Measurements from ENCODE around the gene SNAPIN. TPM values are rescaled to one million over a fixed set of nuclear protein-coding genes. Genes with fewer than 3 reads are reported as not detected.

SNAPIN gene
- total RNA-seq, 1 donor from 2014 or later, result 61.0 TPM

GRCh38 chr1:153611356-153611755, 47.1 kb upstream of the SNAPIN start:
- DNase-seq (ENCODE audit: low read depth), result no peak
- no peaks in the 10 kb centered on the region for H3K27me3 ChIP-seq (ENCODE audit: control insufficient read depth, insufficient read depth, low read length)
- no peak for TF ChIP-seq CTCF (IDR thresholded peaks at IDR 0.05; ENCODE audit: insufficient read depth, low read length, poor library complexity, severe bottlenecking)
- H3K36me3 ChIP-seq (ENCODE audit: control insufficient read depth, insufficient read depth, low read length), result peaks cover 3% of the 10 kb centered on the region
- H3K4me3 ChIP-seq (ENCODE audit: low read depth, low read length), result peak overlapping the region; percentile 87

- Histone ChIP-seq H3K36me3 (ENCODE audit: control insufficient read depth, insufficient read depth, low read length) (peaks cover 1% of the 10 kb centered on the region), H3K27me3 (ENCODE audit: control insufficient read depth, insufficient read depth, low read length) (no peaks in the 10 kb centered on the region), H3K4me3 (ENCODE audit: low read depth, low read length) (peak overlapping the region; percentile 87)
- no peak for TF ChIP-seq CTCF (IDR thresholded peaks at IDR 0.05; ENCODE audit: insufficient read depth, low read length, poor library complexity, severe bottlenecking)
- DNase-seq (ENCODE audit: low read depth), result no peak
Observed at GRCh38 chr1:153612111-153612754, 46.3 kb upstream of the SNAPIN start.

- no peaks in the 10 kb centered on the region for H3K27me3 ChIP-seq (ENCODE audit: control insufficient read depth, insufficient read depth, low read length)
- H3K4me3 ChIP-seq (ENCODE audit: low read depth, low read length), result peak within 1 kb of the TSS; percentile 87
- DNase-seq (ENCODE audit: low read depth), result no peak
- TF ChIP-seq CTCF (IDR thresholded peaks at IDR 0.05; ENCODE audit: insufficient read depth, low read length, poor library complexity, severe bottlenecking), result no peak
- H3K36me3 ChIP-seq (ENCODE audit: control insufficient read depth, insufficient read depth, low read length), result no peaks in the 10 kb centered on the region
Observed at GRCh38 chr1:153612755-153613331, 45.7 kb upstream of the SNAPIN start, which contains the start of gene S100A16. Gene S100A16, minus strand, starts transcription at chr1:153613137. Its CDS starts 4,986 bp downstream, at chr1:153608151.

- H3K4me3 ChIP-seq (ENCODE audit: low read depth, low read length), result peak overlapping the region; percentile 87
- no peaks in the 10 kb centered on the region for H3K27me3 ChIP-seq (ENCODE audit: control insufficient read depth, insufficient read depth, low read length)
- TF ChIP-seq CTCF (IDR thresholded peaks at IDR 0.05; ENCODE audit: insufficient read depth, low read length, poor library complexity, severe bottlenecking), result no peak
- H3K36me3 ChIP-seq (ENCODE audit: control insufficient read depth, insufficient read depth, low read length), result no peaks in the 10 kb centered on the region
- no peak for DNase-seq (ENCODE audit: low read depth)
Observed at GRCh38 chr1:153613406-153613805, 45.1 kb upstream of the SNAPIN start.

GRCh38 chr1:153614189-153614900, 44.2 kb upstream of the SNAPIN start:
- no peaks in the 10 kb centered on the region for H3K36me3 ChIP-seq (ENCODE audit: control insufficient read depth, insufficient read depth, low read length)
- no peak for TF ChIP-seq CTCF (IDR thresholded peaks at IDR 0.05; ENCODE audit: insufficient read depth, low read length, poor library complexity, severe bottlenecking)
- no peaks in the 10 kb centered on the region for H3K27me3 ChIP-seq (ENCODE audit: control insufficient read depth, insufficient read depth, low read length)
- H3K4me3 ChIP-seq (ENCODE audit: low read depth, low read length), result no peak overlapping the region
- DNase-seq (ENCODE audit: low read depth), result no peak

Measured in kidney epithelial cell (primary cell).